SHP77 (cell line): Measurements from ENCODE around the gene EHD1.

Experiments used
- DNase-seq, 2 experiments: peaks; one replicate each; lab custom pipeline; 2025; lab: John Stamatoyannopoulos, UW

The EHD1 gene

DNA sequence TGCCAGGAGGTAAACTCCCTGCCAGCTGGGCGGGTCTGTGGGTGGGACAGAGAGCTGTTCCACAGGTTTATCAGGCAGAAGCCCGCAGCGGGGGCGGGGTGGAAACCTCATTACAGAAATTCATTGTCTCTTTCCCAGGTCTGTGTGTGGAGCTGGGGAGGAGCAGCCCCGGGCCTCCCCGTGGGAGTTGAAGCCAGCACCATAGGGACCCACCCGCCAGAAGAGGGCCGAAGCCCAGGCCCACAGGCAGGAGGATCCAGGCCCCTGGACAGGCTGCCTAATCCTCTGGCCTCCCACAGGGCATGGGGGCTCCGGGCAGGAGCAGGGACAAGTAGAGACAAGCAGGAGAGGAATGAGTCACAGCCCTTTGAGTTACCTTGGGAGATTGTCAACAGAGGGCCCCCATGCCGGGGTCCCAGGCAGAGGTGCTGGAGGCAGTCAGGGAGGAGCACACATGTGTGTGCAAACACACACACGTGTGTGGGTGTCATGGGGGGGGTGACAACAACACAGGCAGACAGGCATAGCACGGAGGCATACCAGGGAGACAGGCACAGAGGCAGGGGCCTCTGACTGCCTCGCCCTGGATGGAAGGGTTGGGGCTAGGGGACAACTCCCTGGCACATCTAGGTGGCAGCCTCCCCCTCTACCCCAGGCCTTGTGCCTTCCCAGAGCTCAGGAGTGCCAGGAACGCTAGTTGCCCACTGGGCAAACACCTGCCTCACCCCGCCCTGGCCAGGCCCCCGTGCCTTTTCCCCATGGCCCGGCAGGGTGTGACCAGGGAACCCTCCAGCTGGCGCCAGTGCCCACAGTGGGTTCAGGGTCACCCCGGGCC is 35.4 kb downstream of the EHD1 start:
- peak in 1 of 2 experiments; percentile 17 for DNase-seq

DNA sequence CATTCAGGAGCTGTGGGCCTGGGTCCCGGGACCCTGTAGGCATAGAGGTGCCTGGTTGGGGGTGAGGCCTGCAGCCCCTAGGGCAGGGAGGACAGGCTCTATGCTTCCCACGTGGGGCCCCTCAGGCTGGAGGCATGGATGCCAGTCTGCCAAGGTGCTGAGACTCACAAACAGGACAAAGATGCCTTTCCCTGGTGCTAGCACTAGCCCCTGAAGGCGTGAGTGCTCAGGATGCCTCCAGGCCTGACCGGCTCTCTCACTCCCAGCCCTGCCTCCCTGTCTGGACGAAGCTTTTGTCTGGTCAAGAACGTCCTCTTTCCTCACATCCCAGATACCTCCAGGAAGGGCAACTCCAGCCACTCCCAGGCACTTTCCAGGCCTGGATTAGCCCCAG is 36.1 kb downstream of the EHD1 start:
- DNase-seq, result no peak

DNA sequence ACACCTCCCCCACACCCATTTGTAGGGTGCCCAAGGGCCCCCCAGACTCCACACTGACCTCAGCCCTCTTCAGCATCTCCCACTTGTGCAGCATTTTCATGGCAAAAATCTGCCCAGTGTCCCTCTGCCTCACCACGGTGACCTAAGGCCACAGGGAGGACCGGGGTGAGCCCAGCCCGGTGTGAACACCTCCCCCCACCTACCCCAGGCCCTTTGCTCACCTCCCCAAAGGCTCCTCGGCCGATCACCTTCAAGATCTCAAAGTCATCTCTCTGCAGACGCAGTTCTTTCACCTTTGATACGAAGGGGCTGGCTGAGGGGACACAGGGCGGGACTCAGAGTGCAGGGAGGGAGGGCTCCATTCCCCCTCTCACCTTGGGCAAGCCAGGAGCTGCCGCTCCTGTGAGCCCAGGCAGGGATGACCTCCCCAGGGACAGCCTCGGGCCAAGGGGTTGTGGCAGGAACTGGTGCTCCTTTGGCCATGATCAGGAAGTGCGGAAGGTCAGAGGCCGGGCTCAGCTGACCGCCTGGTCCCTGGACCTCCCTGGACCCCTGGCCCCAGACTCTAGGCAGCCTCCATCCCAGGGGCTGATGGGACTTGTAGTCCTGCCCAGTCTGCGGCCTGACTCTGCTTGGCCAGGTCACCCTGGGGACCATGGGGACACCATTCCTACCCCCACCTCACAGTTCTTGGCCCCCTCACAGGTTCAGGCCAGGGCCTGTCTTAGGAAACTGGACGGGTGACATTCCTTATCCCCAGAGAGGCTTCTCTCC is 36.6 kb downstream of the EHD1 start:
- no peak for DNase-seq

GRCh38 chr11:64839887-64840782 is 38.3 kb downstream of the EHD1 start:
- DNase-seq, result peak in 1 of 2 experiments; percentile 46

DNA sequence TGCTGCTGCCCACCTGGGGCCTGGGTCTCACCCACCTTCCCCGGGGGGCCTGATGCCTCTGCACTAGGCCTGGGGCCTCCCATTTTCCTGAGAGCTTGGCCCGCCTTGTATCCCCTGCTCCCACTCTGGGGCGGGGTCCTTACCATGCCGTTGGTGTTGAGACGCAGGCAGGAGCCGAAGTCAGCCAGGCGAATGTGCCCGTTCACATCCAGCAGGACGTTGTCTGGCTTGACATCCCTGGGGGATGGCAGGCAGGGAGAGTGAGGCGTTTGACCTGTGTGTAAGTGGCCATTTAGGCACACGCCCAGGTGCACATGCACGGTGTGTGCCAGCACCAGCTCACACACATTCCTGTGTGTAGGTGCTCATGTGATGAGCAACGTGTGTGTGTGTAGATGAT is 39.1 kb downstream of the EHD1 start:
- DNase-seq, result no peak

DNA sequence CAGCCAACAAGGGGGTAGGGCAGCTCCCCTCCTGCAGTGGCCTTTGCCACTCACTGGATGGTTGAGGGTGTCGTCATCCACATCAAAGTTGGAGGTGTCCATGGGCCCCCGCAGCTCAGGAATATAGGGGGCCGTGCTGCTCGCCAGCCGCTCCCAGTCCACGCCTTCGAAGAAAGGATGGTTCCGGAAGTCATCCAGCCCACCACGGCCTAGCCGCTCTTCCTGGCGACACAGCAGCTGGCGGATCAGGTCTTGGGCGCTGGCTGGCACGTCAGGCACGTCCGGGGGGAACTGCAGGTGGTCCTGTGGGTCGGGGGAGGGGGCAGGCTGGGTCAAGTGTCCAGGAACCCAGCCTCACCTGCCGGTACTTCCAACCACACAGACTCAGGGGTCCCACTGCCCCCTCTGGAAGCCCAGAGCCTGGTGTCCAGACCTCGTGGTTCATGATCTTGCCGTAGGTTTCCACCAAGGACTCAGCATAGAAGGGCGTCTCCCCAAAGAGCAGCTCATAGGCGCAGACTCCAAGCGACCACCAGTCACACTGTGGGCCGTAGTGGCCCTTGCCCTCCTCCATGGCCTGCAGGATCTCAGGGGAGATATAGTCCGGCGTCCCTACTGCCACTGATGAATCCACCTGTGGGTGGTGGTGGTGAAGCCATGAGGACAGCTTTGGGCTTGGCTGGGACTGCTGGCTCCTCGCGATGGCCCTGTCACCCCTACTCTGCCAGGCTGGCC is 39.7 kb downstream of the EHD1 start:
- no peak for DNase-seq

GRCh38 chr11:64837887-64838351 is 40.5 kb downstream of the EHD1 start:
- DNase-seq, result no peak

GRCh38 chr11:64836448-64837072 is 41.9 kb downstream of the EHD1 start:
- no peak for DNase-seq

GRCh38 chr11:64835616-64836447 is 42.6 kb downstream of the EHD1 start:
- DNase-seq, result no peak

DNA sequence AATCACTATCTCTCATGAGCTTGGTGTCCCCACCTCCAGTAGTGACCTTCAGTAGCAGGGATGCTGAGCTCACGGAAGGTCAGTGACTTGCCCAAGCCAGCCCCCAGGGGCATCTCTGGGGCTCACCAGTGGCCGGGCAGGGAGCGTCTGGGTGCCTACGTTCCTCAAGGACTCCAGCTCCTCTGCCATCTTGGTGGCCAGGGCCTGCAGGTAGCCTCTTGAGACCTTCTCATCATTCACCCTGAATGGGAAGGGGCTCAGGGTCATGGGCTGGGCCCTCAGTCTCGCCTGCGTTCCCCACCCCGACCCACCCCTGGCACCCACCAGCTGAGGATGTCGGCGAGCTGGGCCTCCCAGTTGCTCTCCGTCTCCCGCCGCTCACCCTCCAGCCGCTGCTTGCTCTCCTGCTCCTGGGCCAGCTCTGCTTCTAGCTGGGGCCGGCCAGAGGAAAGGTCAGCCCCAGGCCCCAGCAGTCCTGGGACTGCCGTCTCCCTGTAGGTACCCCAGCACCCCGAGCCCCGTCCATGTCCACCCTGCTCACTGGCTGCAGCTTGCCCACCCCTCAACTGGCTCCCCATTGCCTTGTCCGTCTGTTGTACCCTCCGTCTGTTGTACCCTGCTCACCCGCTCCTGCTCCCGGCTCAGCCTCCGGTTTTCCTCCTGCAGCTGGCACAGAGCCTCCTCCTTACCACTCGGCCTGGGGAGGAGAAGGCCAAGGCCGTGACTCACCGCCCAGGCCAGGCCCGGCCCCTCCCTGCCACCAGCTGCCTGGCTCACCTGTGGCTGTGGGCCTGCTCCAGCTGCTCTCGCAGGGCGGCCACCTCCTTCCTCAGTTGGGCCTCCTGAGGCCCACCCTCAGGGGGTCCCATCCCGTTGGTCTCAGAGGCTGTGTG is 43.5 kb downstream of the EHD1 start:
- peak; percentile 70 to 73 for DNase-seq

- no peak for DNase-seq
These were observed 44.2 kb downstream of the EHD1 start for GRCh38 chr11:64834031-64834722.

- DNase-seq, result no peak
These were observed 44.9 kb downstream of the EHD1 start for GRCh38 chr11:64833509-64833908.

DNA sequence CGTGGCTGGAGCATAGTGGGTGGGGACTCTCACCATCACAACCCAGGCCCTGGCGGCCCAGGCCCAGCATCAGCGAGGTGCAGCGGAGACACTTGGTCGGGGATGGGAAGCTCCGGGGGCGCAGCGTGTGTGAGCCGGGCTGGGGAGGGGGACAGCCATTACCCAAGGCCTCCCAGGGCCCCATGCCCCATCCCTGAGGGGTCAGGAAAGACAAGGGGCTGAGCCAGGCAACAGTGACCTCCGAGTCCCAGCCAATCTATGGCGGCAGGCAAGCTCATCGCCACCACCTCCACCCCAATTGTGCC is 45.3 kb downstream of the EHD1 start:
- no peak for DNase-seq

GRCh38 chr11:64832467-64833197 is 45.8 kb downstream of the EHD1 start:
- DNase-seq, result no peak

DNA sequence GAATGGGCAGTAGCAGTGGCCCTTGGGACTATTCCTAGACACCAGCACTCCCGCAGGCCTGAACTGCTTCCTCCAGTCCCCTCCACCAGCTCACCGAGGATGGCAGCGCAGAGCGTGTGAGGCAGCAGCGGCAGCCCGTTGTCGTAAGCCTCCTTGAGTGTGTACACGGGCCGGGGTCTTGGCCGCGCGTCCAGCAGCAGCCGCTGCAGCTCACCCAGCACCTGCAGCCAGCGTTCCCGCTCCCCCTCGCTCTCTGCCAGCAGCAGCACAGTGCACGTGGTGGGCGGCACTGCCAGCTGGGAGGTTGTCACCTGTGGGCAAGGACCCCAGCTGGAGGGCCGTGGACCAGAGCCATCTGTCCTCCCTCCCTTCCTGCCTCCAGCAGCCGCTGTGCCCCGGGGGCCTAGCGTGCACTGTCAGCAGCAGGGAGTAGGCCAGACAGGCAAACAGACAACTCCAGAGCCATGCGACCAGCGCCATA is 47.0 kb downstream of the EHD1 start:
- peak; percentile 70 to 74 for DNase-seq

DNA sequence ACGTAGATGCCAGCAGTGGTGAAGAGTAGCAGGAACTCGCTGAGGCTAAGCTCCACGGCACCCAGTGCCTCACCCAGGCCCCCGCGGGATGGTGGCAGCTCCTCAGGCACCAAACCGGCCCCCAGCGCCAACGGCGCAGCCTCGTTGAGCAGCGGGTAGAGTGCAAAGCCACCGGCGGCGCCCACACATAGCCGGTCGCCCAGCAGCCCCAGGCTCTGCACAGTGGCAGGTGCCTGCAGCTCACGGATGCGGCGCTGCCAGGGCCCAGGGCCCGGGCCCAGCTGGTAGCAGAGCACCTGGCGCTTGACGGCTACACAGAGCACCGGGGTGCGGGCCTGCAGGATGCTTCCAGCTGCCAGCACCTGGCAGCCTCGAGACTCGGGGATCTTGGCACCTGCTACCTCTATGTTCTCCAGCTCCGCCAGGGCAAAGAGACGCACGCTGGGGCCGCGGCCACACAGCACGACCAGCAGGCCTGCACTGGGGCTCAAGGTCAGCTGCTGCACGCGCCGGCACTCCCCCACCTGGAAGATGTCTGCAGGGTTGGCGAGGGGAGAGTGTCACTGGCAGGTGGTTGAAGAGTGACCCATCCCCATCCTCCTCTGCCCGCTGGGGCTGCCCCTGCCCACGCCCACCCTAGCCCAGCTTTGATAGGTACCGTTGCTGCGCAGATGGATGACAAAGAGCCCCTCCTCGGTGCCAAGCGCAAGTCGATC is 48.7 kb downstream of the EHD1 start:
- DNase-seq, result peak; percentile 81 to 88

DNA sequence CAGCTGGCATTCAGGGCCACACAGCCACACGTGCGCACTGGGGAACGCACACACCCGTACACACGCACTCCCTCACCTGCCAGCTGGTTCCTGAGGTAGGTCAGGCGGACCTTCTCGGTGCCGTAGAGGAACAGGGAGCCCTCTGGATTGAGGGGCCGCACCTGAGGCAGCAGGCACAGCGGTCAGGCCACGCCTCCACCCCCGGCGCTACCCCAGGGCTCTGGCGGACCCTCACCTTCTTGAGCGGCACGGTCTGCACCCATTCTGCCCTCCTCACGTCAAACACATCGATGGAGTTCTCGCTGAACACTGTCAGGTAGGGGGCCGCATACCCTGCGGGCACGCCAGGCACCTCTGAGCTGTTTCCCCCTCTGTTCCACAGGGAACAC is 51.0 kb downstream of the EHD1 start:
- DNase-seq, result no peak
